Activated naive CD4-positive, alpha-beta T cell treated with anti-CD3 and anti-CD28 coated beads, Interleukin-2, amount 10 ng/mL, durations not matched to agents 7 days and 5 days (primary cell): ENCODE measurements around the gene CTNNA3.

ENCODE experiments used
- CTCF ChIA-PET: fragments of 350-600 bp; sonication (Branson Sonifier 250); formaldehyde crosslinking; loops from one replicate; lab custom pipeline; 2021; ENCODE audit warnings: antibody characterized with exemption; lab: Charles Lee
- DNase-seq: peaks from one replicate; pipeline ENCODE4 v3.0.0-alpha.2; 2020
- H3K27ac Mint-ChIP-seq: one replicate; pipeline ENCODE4 v1.8.0; 2021; ENCODE audit warnings: mild to moderate bottlenecking, moderate library complexity, mixed read lengths
- H3K27me3 Mint-ChIP-seq: one replicate; pipeline ENCODE4 v1.8.0; 2021; ENCODE audit warnings: mild to moderate bottlenecking, mixed read lengths
- H3K36me3 Mint-ChIP-seq: one replicate; pipeline ENCODE4 v1.8.0; 2021; ENCODE audit warnings: mixed read lengths
- H3K4me1 Mint-ChIP-seq: one replicate; pipeline ENCODE4 v1.8.0; 2021; ENCODE audit warnings: mixed read lengths
- H3K4me3 Mint-ChIP-seq: one replicate; pipeline ENCODE4 v1.8.0; 2021; ENCODE audit warnings: mild to moderate bottlenecking, moderate library complexity, mixed read lengths
- H3K9me3 Mint-ChIP-seq: one replicate; pipeline ENCODE4 v1.8.0; 2021; ENCODE audit warnings: mixed read lengths

CTNNA3 gene

DNA sequence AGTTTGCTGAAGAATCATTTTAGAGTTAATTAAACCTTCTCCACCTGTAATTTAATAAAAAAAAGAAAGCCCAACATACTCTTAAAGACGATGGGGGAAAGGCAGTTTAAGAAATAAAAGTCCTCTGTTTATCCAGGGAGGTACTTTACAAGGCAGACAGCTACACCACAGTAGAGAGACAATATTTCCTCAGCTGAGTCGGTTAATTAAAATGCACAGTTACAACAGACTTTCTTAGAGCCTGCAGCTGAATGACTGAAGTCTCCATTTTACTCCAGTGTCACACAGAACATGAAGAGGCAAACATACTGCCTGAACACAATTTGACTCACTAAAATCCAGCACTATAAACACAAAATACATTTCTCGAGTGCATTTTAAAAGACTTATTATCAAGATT is 755.0 kb downstream of the CTNNA3 start:
- H3K27me3 Mint-ChIP-seq: no peaks in the 10 kb centered on the region
- no peak overlapping the region for H3K4me3 Mint-ChIP-seq
- H3K27ac Mint-ChIP-seq: no peak overlapping the region
- no peaks in the 10 kb centered on the region for H3K4me1 Mint-ChIP-seq
- CTCF ChIA-PET: interaction anchor here (0.7 kb wide), 1 partner anchor 577 kb away, joined by 3 read pairs; no protein-coding TSS in a partner anchor
- no peak for DNase-seq
- H3K9me3 Mint-ChIP-seq: no peaks in the 10 kb centered on the region
- no peaks in the 10 kb centered on the region for H3K36me3 Mint-ChIP-seq

- H3K4me1 Mint-ChIP-seq: no peaks in the 10 kb centered on the region
- CTCF ChIA-PET: interaction anchor here (1.7 kb wide), 1 partner anchor 9 kb away, joined by 9 read pairs; the partner anchor contains the start of gene LRRTM3
- no peak overlapping the region for H3K4me3 Mint-ChIP-seq
- no peaks in the 10 kb centered on the region for H3K27me3 Mint-ChIP-seq
- H3K36me3 Mint-ChIP-seq: no peaks in the 10 kb centered on the region
- no peaks in the 10 kb centered on the region for H3K9me3 Mint-ChIP-seq
- H3K27ac Mint-ChIP-seq: no peak overlapping the region
- DNase-seq: no peak
Measured at GRCh38 chr10:66934711-66935110, 761.3 kb downstream of the CTNNA3 start.

- Mint-ChIP-seq H3K27ac (no peak overlapping the region), H3K9me3 (no peaks in the 10 kb centered on the region), H3K27me3 (peaks cover 24% of the 10 kb centered on the region), H3K36me3 (no peaks in the 10 kb centered on the region), H3K4me1 (no peaks in the 10 kb centered on the region), H3K4me3 (no peak overlapping the region)
- CTCF ChIA-PET: interaction anchor here (0.5 to 1.2 kb wide), 2 partner anchors 11 to 39 kb away, joined by 3 read pairs; no protein-coding TSS in a partner anchor
- no peak for DNase-seq
Measured at GRCh38 chr10:66931949-66932343, 764.0 kb downstream of the CTNNA3 start.

DNA sequence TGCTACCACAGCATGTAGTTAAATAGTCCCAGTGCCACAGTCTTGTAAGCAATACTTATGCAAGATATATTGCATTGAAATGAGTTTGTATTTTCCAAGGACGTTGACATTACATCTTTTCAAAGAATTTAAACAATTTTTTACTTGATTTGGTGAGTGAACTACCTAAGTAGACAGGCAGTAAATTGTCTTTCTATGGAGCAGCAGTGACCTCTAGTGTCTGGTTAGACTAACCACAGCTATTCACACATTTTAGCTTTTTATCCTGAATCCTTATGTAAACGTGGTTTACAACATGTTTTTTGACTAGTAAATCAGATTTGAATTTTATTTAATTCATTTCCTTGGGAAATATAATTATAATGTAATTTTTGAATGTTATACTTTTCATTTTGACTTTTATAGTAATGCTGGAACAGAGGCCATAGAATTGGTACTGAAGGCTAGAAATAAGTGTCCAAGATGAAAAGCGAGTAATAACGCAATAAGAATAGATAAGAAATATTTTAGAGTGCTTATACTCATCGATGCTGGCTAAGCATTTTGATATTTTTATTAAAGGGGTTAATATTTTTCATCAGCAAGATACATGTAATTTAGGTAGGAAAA is 764.6 kb downstream of the CTNNA3 start:
- H3K27me3 Mint-ChIP-seq: peaks cover 24% of the 10 kb centered on the region
- H3K4me1 Mint-ChIP-seq: no peaks in the 10 kb centered on the region
- CTCF ChIA-PET: interaction anchor here (0.5 to 1.2 kb wide), 2 partner anchors 10 to 39 kb away, joined by 3 read pairs; no protein-coding TSS in a partner anchor
- no peaks in the 10 kb centered on the region for H3K36me3 Mint-ChIP-seq
- H3K9me3 Mint-ChIP-seq: no peaks in the 10 kb centered on the region
- DNase-seq: no peak
- no peak overlapping the region for H3K27ac Mint-ChIP-seq
- H3K4me3 Mint-ChIP-seq: no peak overlapping the region

- no peaks in the 10 kb centered on the region for H3K36me3 Mint-ChIP-seq
- DNase-seq: no peak
- no peaks in the 10 kb centered on the region for H3K4me1 Mint-ChIP-seq
- no peak overlapping the region for H3K4me3 Mint-ChIP-seq
- no peaks in the 10 kb centered on the region for H3K9me3 Mint-ChIP-seq
- no peak overlapping the region for H3K27ac Mint-ChIP-seq
- CTCF ChIA-PET: interaction anchor here (1.6 kb wide), 1 partner anchor 13 kb away, joined by 3 read pairs; no protein-coding TSS in a partner anchor
- H3K27me3 Mint-ChIP-seq: peaks cover 32% of the 10 kb centered on the region
Measured at GRCh38 chr10:66929375-66929774, 766.6 kb downstream of the CTNNA3 start.

- DNase-seq: no peak
- Mint-ChIP-seq H3K27ac (no peak overlapping the region), H3K4me1 (no peaks in the 10 kb centered on the region), H3K9me3 (no peaks in the 10 kb centered on the region), H3K4me3 (no peak overlapping the region), H3K36me3 (no peaks in the 10 kb centered on the region), H3K27me3 (peaks cover 32% of the 10 kb centered on the region)
- CTCF ChIA-PET: no interaction called here
Measured at GRCh38 chr10:66928776-66929175, 767.2 kb downstream of the CTNNA3 start.

- no peaks in the 10 kb centered on the region for H3K36me3 Mint-ChIP-seq
- DNase-seq: no peak
- no peak overlapping the region for H3K27ac Mint-ChIP-seq
- no peaks in the 10 kb centered on the region for H3K4me1 Mint-ChIP-seq
- no peaks in the 10 kb centered on the region for H3K9me3 Mint-ChIP-seq
- H3K4me3 Mint-ChIP-seq: no peak overlapping the region
- peaks cover 32% of the 10 kb centered on the region for H3K27me3 Mint-ChIP-seq
- CTCF ChIA-PET: interaction anchor here (1.1 kb wide), 1 partner anchor 593 kb away, joined by 3 read pairs; no protein-coding TSS in a partner anchor
Measured at GRCh38 chr10:66927971-66928770, 767.8 kb downstream of the CTNNA3 start.

DNA sequence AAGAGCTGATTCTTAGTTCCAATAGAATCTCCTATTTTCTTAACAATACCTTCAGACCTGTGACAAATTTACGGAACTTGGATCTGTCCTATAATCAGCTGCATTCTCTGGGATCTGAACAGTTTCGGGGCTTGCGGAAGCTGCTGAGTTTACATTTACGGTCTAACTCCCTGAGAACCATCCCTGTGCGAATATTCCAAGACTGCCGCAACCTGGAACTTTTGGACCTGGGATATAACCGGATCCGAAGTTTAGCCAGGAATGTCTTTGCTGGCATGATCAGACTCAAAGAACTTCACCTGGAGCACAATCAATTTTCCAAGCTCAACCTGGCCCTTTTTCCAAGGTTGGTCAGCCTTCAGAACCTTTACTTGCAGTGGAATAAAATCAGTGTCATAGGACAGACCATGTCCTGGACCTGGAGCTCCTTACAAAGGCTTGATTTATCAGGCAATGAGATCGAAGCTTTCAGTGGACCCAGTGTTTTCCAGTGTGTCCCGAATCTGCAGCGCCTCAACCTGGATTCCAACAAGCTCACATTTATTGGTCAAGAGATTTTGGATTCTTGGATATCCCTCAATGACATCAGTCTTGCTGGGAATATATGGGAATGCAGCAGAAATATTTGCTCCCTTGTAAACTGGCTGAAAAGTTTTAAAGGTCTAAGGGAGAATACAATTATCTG is 768.6 kb downstream of the CTNNA3 start:
- peaks cover 32% of the 10 kb centered on the region for H3K27me3 Mint-ChIP-seq
- no peaks in the 10 kb centered on the region for H3K4me1 Mint-ChIP-seq
- no peaks in the 10 kb centered on the region for H3K36me3 Mint-ChIP-seq
- no peak for DNase-seq
- CTCF ChIA-PET: interaction anchor here (1.1 kb wide), 1 partner anchor 594 kb away, joined by 3 read pairs; no protein-coding TSS in a partner anchor
- no peaks in the 10 kb centered on the region for H3K9me3 Mint-ChIP-seq
- H3K27ac Mint-ChIP-seq: no peak overlapping the region
- no peak overlapping the region for H3K4me3 Mint-ChIP-seq

GRCh38 chr10:66926841-66927240 is 769.2 kb downstream of the CTNNA3 start:
- CTCF ChIA-PET: interaction anchor here (1.1 kb wide), 1 partner anchor 594 kb away, joined by 3 read pairs; no protein-coding TSS in a partner anchor
- Mint-ChIP-seq H3K4me1 (no peaks in the 10 kb centered on the region), H3K27me3 (peaks cover 32% of the 10 kb centered on the region)

GRCh38 chr10:66925896-66926715 is 769.9 kb downstream of the CTNNA3 start, which contains the start of gene LRRTM3:
Gene LRRTM3 (plus strand): TSS chr10:66926036.
- Mint-ChIP-seq H3K9me3 (no peaks in the 10 kb centered on the region), H3K4me1 (no peaks in the 10 kb centered on the region), H3K27ac (no peak within 1 kb of the TSS), H3K36me3 (no peaks in the 10 kb centered on the region), H3K27me3 (peaks cover 32% of the 10 kb centered on the region), H3K4me3 (no peak within 1 kb of the TSS)
- peak; percentile 28 for DNase-seq
- CTCF ChIA-PET: interaction anchor here (2.1 kb wide), 1 partner anchor 8 kb away, joined by 9 read pairs; no protein-coding TSS in a partner anchor

More at GRCh38 chr10:66926841-66927240, 769.2 kb downstream of the CTNNA3 start:
- no peak for DNase-seq
- Mint-ChIP-seq H3K27ac (no peak overlapping the region), H3K4me3 (no peak overlapping the region), H3K36me3 (no peaks in the 10 kb centered on the region), H3K9me3 (no peaks in the 10 kb centered on the region)

DNA sequence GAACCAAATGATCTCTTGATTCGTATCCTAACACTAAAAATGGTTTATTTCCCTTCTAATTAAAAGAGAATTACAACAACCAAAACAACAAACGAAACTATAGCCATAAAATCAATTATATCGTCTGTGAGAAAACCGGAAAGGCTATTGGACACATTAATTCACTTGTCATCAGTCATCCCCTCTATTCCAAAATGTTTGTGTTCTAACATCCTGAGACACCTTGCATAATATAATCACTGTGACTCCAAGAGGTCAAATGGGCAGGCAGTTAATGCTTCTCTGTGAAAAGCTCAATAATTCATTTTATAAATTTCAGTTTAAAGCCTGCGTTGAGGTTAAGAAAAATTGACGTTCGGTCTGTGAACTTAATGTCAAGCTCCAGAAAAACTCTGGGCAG is 770.6 kb downstream of the CTNNA3 start:
- H3K9me3 Mint-ChIP-seq: no peaks in the 10 kb centered on the region
- no peak for DNase-seq
- H3K27ac Mint-ChIP-seq: no peak overlapping the region
- H3K4me1 Mint-ChIP-seq: no peaks in the 10 kb centered on the region
- no peaks in the 10 kb centered on the region for H3K36me3 Mint-ChIP-seq
- CTCF ChIA-PET: interaction anchor here (2.1 kb wide), 1 partner anchor 9 kb away, joined by 9 read pairs; no protein-coding TSS in a partner anchor
- peaks cover 32% of the 10 kb centered on the region for H3K27me3 Mint-ChIP-seq
- H3K4me3 Mint-ChIP-seq: no peak overlapping the region

DNA sequence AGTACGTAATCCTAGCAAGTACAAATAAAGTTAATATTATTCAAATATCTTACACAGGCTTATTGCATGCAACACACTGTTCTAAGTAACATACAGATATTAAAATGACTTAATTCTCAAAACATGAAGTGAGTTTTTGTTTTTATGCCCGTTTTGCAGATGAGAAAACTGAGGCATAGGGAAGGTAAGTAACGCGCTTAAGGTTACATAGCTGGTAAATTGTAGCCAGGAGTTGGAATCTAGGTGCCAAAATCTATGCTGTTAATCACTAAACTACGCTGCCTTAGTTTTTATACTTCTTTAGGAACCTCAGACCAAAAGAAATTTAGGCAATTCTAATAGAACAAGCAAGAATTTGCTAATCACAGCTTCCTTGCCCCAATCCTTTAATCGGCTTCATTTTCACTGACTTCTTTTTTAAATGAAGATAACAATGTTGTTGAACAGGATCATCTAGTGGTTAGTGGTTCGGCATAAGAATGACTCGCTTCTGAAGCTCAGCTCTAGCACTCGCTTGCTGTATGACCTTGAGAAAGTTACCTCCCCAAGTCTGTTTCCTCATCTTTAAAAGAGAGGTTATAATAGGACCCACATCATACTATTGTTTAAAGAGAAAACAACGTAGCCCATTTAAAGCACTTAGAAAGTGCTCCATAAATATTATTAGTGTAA is 771.2 kb downstream of the CTNNA3 start:
- CTCF ChIA-PET: interaction anchor here (2.1 kb wide), 1 partner anchor 10 kb away, joined by 9 read pairs; no protein-coding TSS in a partner anchor
- Mint-ChIP-seq H3K9me3 (no peaks in the 10 kb centered on the region), H3K27me3 (peaks cover 32% of the 10 kb centered on the region), H3K36me3 (no peaks in the 10 kb centered on the region), H3K27ac (no peak overlapping the region), H3K4me1 (no peaks in the 10 kb centered on the region), H3K4me3 (no peak overlapping the region)
- no peak for DNase-seq

GRCh38 chr10:66919248-66919647 is 776.7 kb downstream of the CTNNA3 start:
- no peak overlapping the region for H3K27ac Mint-ChIP-seq
- no peaks in the 10 kb centered on the region for H3K9me3 Mint-ChIP-seq
- H3K27me3 Mint-ChIP-seq: no peaks in the 10 kb centered on the region
- DNase-seq: no peak
- CTCF ChIA-PET: no interaction called here
- H3K4me3 Mint-ChIP-seq: no peak overlapping the region
- no peaks in the 10 kb centered on the region for H3K4me1 Mint-ChIP-seq
- H3K36me3 Mint-ChIP-seq: no peaks in the 10 kb centered on the region
